PFSK-1 (cell line): ENCODE measurements around the gene CHPT1.

ENCODE experiments used
- FOXP2 ChIP-seq: optimal IDR thresholded peaks from 2 replicates; pipeline ENCODE3; 2011; ENCODE audit warnings: borderline replicate concordance, control low read depth, inconsistent platforms; ENCODE audit not compliant: insufficient read depth; ENCODE audit errors: extremely low read length, extremely low read depth
- POLR2AphosphoS5 ChIP-seq: IDR thresholded peaks from 2 replicates; pipeline ENCODE4 v1.6.1; 2012; ENCODE audit warnings: low read depth, mild to moderate bottlenecking, control low read depth, low read length, moderate library complexity
- SIN3A ChIP-seq: IDR thresholded peaks from 2 replicates; pipeline ENCODE4 v1.6.1; 2012; ENCODE audit warnings: mild to moderate bottlenecking, low read length, moderate library complexity, borderline replicate concordance; ENCODE audit not compliant: insufficient read depth
- TAF1 ChIP-seq: IDR thresholded peaks from 2 replicates; pipeline ENCODE4 v1.6.1; 2012; ENCODE audit warnings: low read length, control low read depth, borderline replicate concordance; ENCODE audit not compliant: insufficient read depth
- TF ChIP-seq, protein P1 (sequence below), 2 experiments: IDR thresholded peaks; 2 replicates each; pipeline versions ENCODE4 v1.6.1 to v1.8.0; 2011 to 2012; ENCODE audit warnings: low read depth in 2 of 2, low read length in 2 of 2, control low read depth in 1 of 2, inconsistent platforms in 1 of 2, mild to moderate bottlenecking in 1 of 2, moderate library complexity in 1 of 2; ENCODE audit not compliant: insufficient read depth in 1 of 2

GRCh38 chr12:101694297-101694848 lies 3.1 kb upstream of the CHPT1 start:
- no peak for TF ChIP-seq POLR2AphosphoS5
- no peak for TF ChIP-seq TAF1
- TF ChIP-seq, protein P1, sequence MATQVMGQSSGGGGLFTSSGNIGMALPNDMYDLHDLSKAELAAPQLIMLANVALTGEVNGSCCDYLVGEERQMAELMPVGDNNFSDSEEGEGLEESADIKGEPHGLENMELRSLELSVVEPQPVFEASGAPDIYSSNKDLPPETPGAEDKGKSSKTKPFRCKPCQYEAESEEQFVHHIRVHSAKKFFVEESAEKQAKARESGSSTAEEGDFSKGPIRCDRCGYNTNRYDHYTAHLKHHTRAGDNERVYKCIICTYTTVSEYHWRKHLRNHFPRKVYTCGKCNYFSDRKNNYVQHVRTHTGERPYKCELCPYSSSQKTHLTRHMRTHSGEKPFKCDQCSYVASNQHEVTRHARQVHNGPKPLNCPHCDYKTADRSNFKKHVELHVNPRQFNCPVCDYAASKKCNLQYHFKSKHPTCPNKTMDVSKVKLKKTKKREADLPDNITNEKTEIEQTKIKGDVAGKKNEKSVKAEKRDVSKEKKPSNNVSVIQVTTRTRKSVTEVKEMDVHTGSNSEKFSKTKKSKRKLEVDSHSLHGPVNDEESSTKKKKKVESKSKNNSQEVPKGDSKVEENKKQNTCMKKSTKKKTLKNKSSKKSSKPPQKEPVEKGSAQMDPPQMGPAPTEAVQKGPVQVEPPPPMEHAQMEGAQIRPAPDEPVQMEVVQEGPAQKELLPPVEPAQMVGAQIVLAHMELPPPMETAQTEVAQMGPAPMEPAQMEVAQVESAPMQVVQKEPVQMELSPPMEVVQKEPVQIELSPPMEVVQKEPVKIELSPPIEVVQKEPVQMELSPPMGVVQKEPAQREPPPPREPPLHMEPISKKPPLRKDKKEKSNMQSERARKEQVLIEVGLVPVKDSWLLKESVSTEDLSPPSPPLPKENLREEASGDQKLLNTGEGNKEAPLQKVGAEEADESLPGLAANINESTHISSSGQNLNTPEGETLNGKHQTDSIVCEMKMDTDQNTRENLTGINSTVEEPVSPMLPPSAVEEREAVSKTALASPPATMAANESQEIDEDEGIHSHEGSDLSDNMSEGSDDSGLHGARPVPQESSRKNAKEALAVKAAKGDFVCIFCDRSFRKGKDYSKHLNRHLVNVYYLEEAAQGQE (IDR thresholded peaks at IDR 0.05; ENCODE audit: insufficient read depth in 1 of 2, low read depth in 2 of 2, low read length in 2 of 2) = no peak
- no peak for TF ChIP-seq FOXP2
- TF ChIP-seq SIN3A = no peak
